H9 (cell line): ENCODE results near the gene TBC1D24. TPM values are rescaled to one million over a fixed set of nuclear protein-coding genes. Genes with fewer than 3 reads are reported as not detected.

Source experiments
- DNase-seq: peaks from one replicate; pipeline ENCODE4 v3.0.0-alpha.2; 2017
- H2AFZ ChIP-seq: one replicate; pipeline ENCODE4 v1.6.1; 2013; ENCODE audit warnings: mild to moderate bottlenecking, low read length, control low read depth, moderate library complexity
- H2AK5ac ChIP-seq: 2 replicates; pipeline ENCODE4 v1.6.1; 2013; ENCODE audit warnings: low read length, control low read depth, mixed read lengths; ENCODE audit not compliant: insufficient read length
- H2BK120ac ChIP-seq: one replicate; pipeline ENCODE4 v1.6.1; 2013; ENCODE audit warnings: low read depth, mild to moderate bottlenecking, low read length, control low read depth, inconsistent platforms; ENCODE audit not compliant: poor library complexity, severe bottlenecking
- H2BK12ac ChIP-seq: 2 replicates; pipeline ENCODE4 v1.6.1; 2013; ENCODE audit warnings: low read length, control low read depth, mixed read lengths, low read depth; ENCODE audit not compliant: insufficient read length
- H2BK15ac ChIP-seq: 2 replicates; pipeline ENCODE4 v1.6.1; 2013; ENCODE audit warnings: low read depth, low read length, control low read depth
- H2BK20ac ChIP-seq: one replicate; pipeline ENCODE4 v1.6.1; 2013; ENCODE audit warnings: low read depth, mild to moderate bottlenecking, low read length, control low read depth, inconsistent platforms; ENCODE audit not compliant: poor library complexity, severe bottlenecking
- H2BK5ac ChIP-seq: 2 replicates; pipeline ENCODE4 v1.6.1; 2013; ENCODE audit warnings: low read length, control low read depth, mixed read lengths; ENCODE audit not compliant: insufficient read length
- H3K14ac ChIP-seq: 2 replicates; pipeline ENCODE4 v1.6.1; 2013; ENCODE audit warnings: low read length, control low read depth; ENCODE audit not compliant: insufficient read depth
- H3K18ac ChIP-seq: 2 replicates; pipeline ENCODE4 v1.6.1; 2013; ENCODE audit warnings: low read depth, mild to moderate bottlenecking, mixed read lengths, low read length, control low read depth; ENCODE audit not compliant: insufficient read length
- H3K23ac ChIP-seq: 2 replicates; pipeline ENCODE4 v1.6.1; 2013; ENCODE audit warnings: low read length, control low read depth, mixed read lengths, low read depth; ENCODE audit not compliant: insufficient read length
- H3K23me2 ChIP-seq: 2 replicates; pipeline ENCODE4 v1.6.1; 2013; ENCODE audit warnings: low read depth, mild to moderate bottlenecking, mixed read lengths, low read length, control low read depth; ENCODE audit not compliant: insufficient read length, poor library complexity, severe bottlenecking
- H3K27ac ChIP-seq: 2 replicates; pipeline ENCODE4 v1.5.1; 2013; ENCODE audit warnings: low read length, control low read depth, mixed read lengths, low read depth; ENCODE audit not compliant: insufficient read length
- H3K27me3 ChIP-seq: 2 replicates; pipeline ENCODE4 v1.6.1; 2013; ENCODE audit warnings: low read length, control low read depth, inconsistent platforms; ENCODE audit not compliant: insufficient read depth
- H3K4ac ChIP-seq: 2 replicates; pipeline ENCODE4 v1.6.1; 2013; ENCODE audit warnings: low read depth, mild to moderate bottlenecking, control low read depth, inconsistent platforms, low read length, moderate library complexity
- H3K4me1 ChIP-seq: 2 replicates; pipeline ENCODE4 v1.6.1; 2013; ENCODE audit warnings: low read length, control low read depth, inconsistent platforms; ENCODE audit not compliant: insufficient read depth
- H3K4me2 ChIP-seq: 2 replicates; pipeline ENCODE4 v1.6.1; 2013; ENCODE audit warnings: low read length, control low read depth, mixed read lengths; ENCODE audit not compliant: insufficient read length, insufficient read depth
- H3K56ac ChIP-seq: 2 replicates; pipeline ENCODE4 v1.6.1; 2013; ENCODE audit warnings: low read depth, mild to moderate bottlenecking, mixed read lengths, low read length, control low read depth; ENCODE audit not compliant: insufficient read length
- H3K79me1 ChIP-seq: 2 replicates; pipeline ENCODE4 v1.6.1; 2013; ENCODE audit warnings: low read depth, mild to moderate bottlenecking, moderate library complexity, low read length, control low read depth, inconsistent platforms; ENCODE audit not compliant: insufficient read depth, poor library complexity, severe bottlenecking
- H3K79me2 ChIP-seq: 2 replicates; pipeline ENCODE4 v1.6.1; 2013; ENCODE audit warnings: low read length, control low read depth, inconsistent platforms; ENCODE audit not compliant: insufficient read depth
- H3K9ac ChIP-seq: 2 replicates; pipeline ENCODE4 v1.6.1; 2013; ENCODE audit warnings: low read length, control low read depth, mixed read lengths; ENCODE audit not compliant: insufficient read length; ENCODE audit errors: extremely low read depth
- H3K9me3 ChIP-seq: one replicate; pipeline ENCODE4 v1.6.1; 2013; ENCODE audit warnings: low read depth, low read length, inconsistent platforms; ENCODE audit not compliant: control insufficient read depth
- H3T11ph ChIP-seq: one replicate; pipeline ENCODE4 v1.6.1; 2013; ENCODE audit warnings: mild to moderate bottlenecking, low read length, control low read depth, inconsistent platforms
- H4K20me1 ChIP-seq: one replicate; pipeline ENCODE4 v1.6.1; 2013; ENCODE audit not compliant: control insufficient read depth, insufficient read length, insufficient read depth
- H4K5ac ChIP-seq: 2 replicates; pipeline ENCODE4 v1.6.1; 2013; ENCODE audit warnings: low read depth, mild to moderate bottlenecking, mixed read lengths, low read length, control low read depth; ENCODE audit not compliant: insufficient read length
- H4K8ac ChIP-seq: replicated peaks from 2 replicates; pipeline ENCODE4 v1.6.1; 2013; ENCODE audit warnings: low read length, control low read depth, mixed read lengths, low read depth; ENCODE audit not compliant: insufficient read length
- H4K91ac ChIP-seq: 2 replicates; pipeline ENCODE4 v1.6.1; 2013; ENCODE audit warnings: low read depth, mild to moderate bottlenecking, moderate library complexity, mixed read lengths, low read length, control low read depth; ENCODE audit not compliant: insufficient read length
- H3K27ac Mint-ChIP-seq, 3 experiments: 2 replicates in 2 of 3; 3 replicates in 1 of 3; pipeline ENCODE4 v1.8.0; 2020 to 2021; ENCODE audit warnings: mixed read lengths in 3 of 3, mild to moderate bottlenecking in 1 of 3, moderate library complexity in 1 of 3
- H3K27me3 Mint-ChIP-seq: 2 replicates; pipeline ENCODE4 v1.8.0; 2021; ENCODE audit warnings: low read depth, mild to moderate bottlenecking, moderate library complexity, mixed read lengths
- H3K36me3 Mint-ChIP-seq, 3 experiments: 2 replicates in 2 of 3; 3 replicates in 1 of 3; pipeline ENCODE4 v1.8.0; 2020 to 2021; ENCODE audit warnings: low read depth in 3 of 3, mixed read lengths in 3 of 3; ENCODE audit not compliant: insufficient read depth in 1 of 3
- H3K4me1 Mint-ChIP-seq, 2 experiments: 2 replicates each; pipeline ENCODE4 v1.8.0; 2020; ENCODE audit warnings: mixed read lengths in 2 of 2
- H3K4me3 Mint-ChIP-seq, 2 experiments: 2 replicates in 1 of 2; 3 replicates in 1 of 2; pipeline ENCODE4 v1.8.0; 2020 to 2021; ENCODE audit warnings: mild to moderate bottlenecking in 2 of 2, mixed read lengths in 2 of 2, moderate library complexity in 1 of 2
- H3K9me3 Mint-ChIP-seq, 2 experiments: 2 replicates in 1 of 2; 3 replicates in 1 of 2; pipeline ENCODE4 v1.8.0; 2020; ENCODE audit warnings: mild to moderate bottlenecking in 2 of 2, mixed read lengths in 2 of 2, moderate library complexity in 1 of 2
- CTCF ChIP-seq: fragments of 200-600 bp; sonication (generic); conservative IDR thresholded peaks from 3 replicates; pipeline ENCODE4 v1.8.0; 2021; ENCODE audit warnings: antibody characterized with exemption, mild to moderate bottlenecking
- WGBS: extraction: QIAGEN DNeasy Blood & Tissue Kit; methylation state at CpG from one replicate; pipeline ENCODE4 v1.1.7; 2013; ENCODE audit warnings: missing lambda C conversion rate, low lambda C conversion rate, mixed read lengths; ENCODE audit not compliant: insufficient read length; ENCODE audit errors: extremely low coverage; 5-methylcytosine and 5-hydroxymethylcytosine counted together
- total RNA-seq: library from RNA; stranded (reverse); gene quantifications from 2 replicates; pipeline ENCODE4 v1.2.1, GENCODE V29; 2021

TBC1D24 gene
- total RNA-seq, 1 experiment from 2014 or later, result 19.0 TPM

GRCh38 chr16:2531371-2531695 is 56.4 kb downstream of the TBC1D24 start, which contains the start of gene CEMP1:
Gene CEMP1, minus strand, starts transcription at chr16:2531408. Its CDS starts 335 bp downstream, at chr16:2531073.
- DNase-seq, result peak; percentile 47
- H4K20me1 ChIP-seq, result no peaks in the 10 kb centered on the region
- no peak within 1 kb of the TSS for H3K27ac ChIP-seq
- peak within 1 kb of the TSS; percentile 76 to 90 (median 77); a peak in 5 of 7 replicates for H3K27ac Mint-ChIP-seq
- no peak within 1 kb of the TSS for H3K23ac ChIP-seq
- no peak within 1 kb of the TSS for H4K8ac ChIP-seq
- H3K56ac ChIP-seq, result no peak within 1 kb of the TSS
- peak within 1 kb of the TSS; percentile 79 to 98 for H3K4me3 Mint-ChIP-seq
- H3K9me3 ChIP-seq, result no peaks in the 10 kb centered on the region
- peak within 1 kb of the TSS; percentile 78 for H3K4me2 ChIP-seq
- H3K79me2 ChIP-seq, result no peaks in the 10 kb centered on the region
- no peaks in the 10 kb centered on the region for H3K4me1 ChIP-seq
- no peak within 1 kb of the TSS for H3T11ph ChIP-seq
- peaks cover 10% of the 10 kb centered on the region for H3K23me2 ChIP-seq
- no peak within 1 kb of the TSS for H2BK15ac ChIP-seq
- no CpG with 5 or more reads among the region's 11 CpGs for WGBS
- H3K27me3 Mint-ChIP-seq, result peaks cover 4% of the 10 kb centered on the region; the same call in 1 of the 2 replicates
- H4K91ac ChIP-seq, result no peak within 1 kb of the TSS
- H2BK12ac ChIP-seq, result no peak within 1 kb of the TSS
- no peaks in the 10 kb centered on the region for H3K27me3 ChIP-seq
- no peak within 1 kb of the TSS for H2AFZ ChIP-seq
- H3K18ac ChIP-seq, result peak within 1 kb of the TSS; percentile 44
- H3K9ac ChIP-seq, result peak within 1 kb of the TSS; percentile 0
- peaks cover 4 to 11% of the 10 kb centered on the region in 2 experiments for H3K4me1 Mint-ChIP-seq
- H2BK20ac ChIP-seq, result no peak within 1 kb of the TSS
- no peak within 1 kb of the TSS for H3K4ac ChIP-seq
- H4K5ac ChIP-seq, result no peak within 1 kb of the TSS
- no peak within 1 kb of the TSS for H2BK5ac ChIP-seq
- peaks cover 0 to 2% of the 10 kb centered on the region in 2 experiments; a peak in 1 of 5 replicates for H3K9me3 Mint-ChIP-seq
- no peak for TF ChIP-seq CTCF
- no peaks in the 10 kb centered on the region for H3K79me1 ChIP-seq
- no peak within 1 kb of the TSS for H2BK120ac ChIP-seq
- H3K14ac ChIP-seq, result peak within 1 kb of the TSS; percentile 47; the same call in 1 of the 2 replicates
- no peak within 1 kb of the TSS for H2AK5ac ChIP-seq
- peaks cover 2 to 19% (median 3%) of the 10 kb centered on the region in 3 experiments; a peak in 6 of 7 replicates for H3K36me3 Mint-ChIP-seq
